Measurements from ENCODE around the gene TNNI3K.

TNNI3K gene

DNA sequence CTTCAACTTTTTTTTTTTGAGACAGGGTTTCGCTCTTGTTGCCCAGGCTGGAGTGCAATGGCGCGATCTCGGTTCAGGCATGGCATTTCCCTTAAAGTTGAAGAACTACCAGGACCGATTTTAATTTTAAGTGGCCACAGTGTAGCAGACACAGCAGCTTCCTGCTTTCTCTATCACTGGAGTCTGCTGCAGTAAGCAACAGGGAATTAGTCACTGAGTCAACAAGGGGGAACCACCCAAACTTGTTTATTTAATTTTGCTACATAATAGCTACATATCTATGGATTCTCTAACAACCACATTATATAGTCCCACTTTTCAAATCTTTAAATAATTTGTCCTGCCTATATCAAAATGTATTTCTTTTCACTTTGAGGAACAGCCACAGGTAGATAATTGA, 12.5 kb upstream of the TNNI3K start:
- no peaks in the 10 kb centered on the region for H3K9me3 ChIP-seq (ENCODE audit: control insufficient read depth, low read length)
- H3K4me1 ChIP-seq: no peaks in the 10 kb centered on the region
- H3K27me3 ChIP-seq (ENCODE audit: control insufficient read depth, insufficient read depth, low read length): no peaks in the 10 kb centered on the region
- H3K79me2 ChIP-seq: no peaks in the 10 kb centered on the region
- H3K4me3 ChIP-seq (ENCODE audit: low read depth, low read length): no peak overlapping the region
- H3K36me3 ChIP-seq (ENCODE audit: control insufficient read depth, insufficient read depth, low read length): no peaks in the 10 kb centered on the region
- H2AFZ ChIP-seq: no peak overlapping the region
- H3K4me2 ChIP-seq (ENCODE audit: low read length): no peak overlapping the region
- H3K27ac ChIP-seq: no peak overlapping the region
- no peak overlapping the region for H3K9ac ChIP-seq
- TF ChIP-seq, protein P1, sequence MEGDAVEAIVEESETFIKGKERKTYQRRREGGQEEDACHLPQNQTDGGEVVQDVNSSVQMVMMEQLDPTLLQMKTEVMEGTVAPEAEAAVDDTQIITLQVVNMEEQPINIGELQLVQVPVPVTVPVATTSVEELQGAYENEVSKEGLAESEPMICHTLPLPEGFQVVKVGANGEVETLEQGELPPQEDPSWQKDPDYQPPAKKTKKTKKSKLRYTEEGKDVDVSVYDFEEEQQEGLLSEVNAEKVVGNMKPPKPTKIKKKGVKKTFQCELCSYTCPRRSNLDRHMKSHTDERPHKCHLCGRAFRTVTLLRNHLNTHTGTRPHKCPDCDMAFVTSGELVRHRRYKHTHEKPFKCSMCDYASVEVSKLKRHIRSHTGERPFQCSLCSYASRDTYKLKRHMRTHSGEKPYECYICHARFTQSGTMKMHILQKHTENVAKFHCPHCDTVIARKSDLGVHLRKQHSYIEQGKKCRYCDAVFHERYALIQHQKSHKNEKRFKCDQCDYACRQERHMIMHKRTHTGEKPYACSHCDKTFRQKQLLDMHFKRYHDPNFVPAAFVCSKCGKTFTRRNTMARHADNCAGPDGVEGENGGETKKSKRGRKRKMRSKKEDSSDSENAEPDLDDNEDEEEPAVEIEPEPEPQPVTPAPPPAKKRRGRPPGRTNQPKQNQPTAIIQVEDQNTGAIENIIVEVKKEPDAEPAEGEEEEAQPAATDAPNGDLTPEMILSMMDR (IDR thresholded peaks at IDR 0.05): no peak

DNA sequence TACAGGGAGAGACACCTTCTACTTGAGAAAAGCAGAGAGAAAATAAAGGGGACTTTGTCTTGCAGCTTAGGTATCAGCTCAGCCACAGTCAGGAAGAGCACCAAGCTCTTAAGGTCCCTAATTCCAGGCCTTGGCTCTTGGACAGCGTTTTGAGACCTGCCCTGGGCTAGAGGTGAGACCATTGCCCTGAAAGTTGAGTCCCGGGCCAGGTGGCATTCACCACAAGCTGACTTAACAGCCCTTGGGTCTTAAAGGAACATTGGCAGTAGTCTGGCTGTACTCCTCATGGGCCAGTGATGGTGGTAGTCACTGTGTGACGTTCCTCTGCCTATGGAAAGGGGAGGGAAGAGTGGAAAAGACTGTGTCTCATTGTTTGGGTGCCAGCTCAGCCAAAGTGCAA, 11.7 kb upstream of the TNNI3K start:
- H3K27ac ChIP-seq: no peak overlapping the region
- no peak overlapping the region for H3K4me3 ChIP-seq (ENCODE audit: low read depth, low read length)

DNA sequence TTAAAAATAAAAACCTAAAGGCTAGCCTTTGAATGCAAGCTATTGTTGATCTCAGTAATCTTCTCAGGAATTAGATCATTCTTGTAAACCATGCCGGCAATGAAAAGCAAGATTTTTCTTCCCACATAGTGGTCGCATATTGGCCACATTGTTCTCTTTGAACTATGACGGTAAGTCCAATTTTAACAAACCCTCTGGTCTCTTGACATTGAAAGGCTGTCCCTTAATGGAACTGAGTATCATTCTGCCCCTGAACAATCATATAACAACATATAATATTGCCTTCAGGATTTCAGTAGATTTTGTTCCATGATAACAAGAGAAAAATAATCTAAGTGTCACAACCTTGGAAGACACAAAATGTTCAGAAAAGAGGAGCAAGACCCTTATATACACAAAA, 1.3 kb downstream of the TNNI3K start:
- TF ChIP-seq, protein P1 (IDR thresholded peaks at IDR 0.05): no peak
- Histone ChIP-seq H3K4me2 (ENCODE audit: low read length) (no peak overlapping the region), H3K79me2 (no peaks in the 10 kb centered on the region), H2AFZ (no peak overlapping the region), H3K4me1 (no peaks in the 10 kb centered on the region), H3K27ac (no peak overlapping the region), H3K36me3 (ENCODE audit: control insufficient read depth, insufficient read depth, low read length) (no peaks in the 10 kb centered on the region), H3K4me3 (ENCODE audit: low read depth, low read length) (no peak overlapping the region), H3K9me3 (ENCODE audit: control insufficient read depth, low read length) (no peaks in the 10 kb centered on the region), H3K27me3 (ENCODE audit: control insufficient read depth, insufficient read depth, low read length) (no peaks in the 10 kb centered on the region), H3K9ac (no peak overlapping the region)

More for the DNA sequence above, 11.7 kb upstream of the TNNI3K start:
- Histone ChIP-seq H2AFZ (no peak overlapping the region), H3K9ac (no peak overlapping the region), H3K36me3 (ENCODE audit: control insufficient read depth, insufficient read depth, low read length) (no peaks in the 10 kb centered on the region), H3K9me3 (ENCODE audit: control insufficient read depth, low read length) (no peaks in the 10 kb centered on the region), H3K4me2 (ENCODE audit: low read length) (no peak overlapping the region), H3K27me3 (ENCODE audit: control insufficient read depth, insufficient read depth, low read length) (no peaks in the 10 kb centered on the region), H3K79me2 (no peaks in the 10 kb centered on the region), H3K4me1 (no peaks in the 10 kb centered on the region)
- TF ChIP-seq, protein P1 (IDR thresholded peaks at IDR 0.05): no peak

DNA sequence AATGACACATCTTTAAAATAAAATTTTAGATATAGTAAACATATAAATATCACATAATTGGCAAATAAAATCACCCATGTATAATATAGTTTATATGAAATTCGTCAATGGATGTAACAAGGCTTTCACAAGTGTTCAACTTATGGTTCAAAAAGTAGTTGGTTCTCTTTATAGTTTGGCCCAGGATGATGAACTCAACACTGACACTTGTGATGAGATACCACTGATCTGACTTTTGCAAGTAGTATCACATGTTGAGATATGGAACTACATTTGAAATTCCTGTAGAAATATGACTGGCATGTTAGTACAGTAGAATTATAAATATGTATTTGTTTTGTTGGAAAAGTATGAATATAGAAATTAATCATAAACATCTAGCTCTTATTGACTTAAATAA, 1.8 kb downstream of the TNNI3K start:
- Histone ChIP-seq H3K4me1 (no peaks in the 10 kb centered on the region), H3K9me3 (ENCODE audit: control insufficient read depth, low read length) (no peaks in the 10 kb centered on the region), H3K27ac (no peak overlapping the region), H3K79me2 (no peaks in the 10 kb centered on the region), H3K9ac (no peak overlapping the region), H3K36me3 (ENCODE audit: control insufficient read depth, insufficient read depth, low read length) (no peaks in the 10 kb centered on the region), H3K27me3 (ENCODE audit: control insufficient read depth, insufficient read depth, low read length) (no peaks in the 10 kb centered on the region), H2AFZ (no peak overlapping the region), H3K4me2 (ENCODE audit: low read length) (no peak overlapping the region), H3K4me3 (ENCODE audit: low read depth, low read length) (no peak overlapping the region)
- TF ChIP-seq, protein P1 (IDR thresholded peaks at IDR 0.05): no peak

DNA sequence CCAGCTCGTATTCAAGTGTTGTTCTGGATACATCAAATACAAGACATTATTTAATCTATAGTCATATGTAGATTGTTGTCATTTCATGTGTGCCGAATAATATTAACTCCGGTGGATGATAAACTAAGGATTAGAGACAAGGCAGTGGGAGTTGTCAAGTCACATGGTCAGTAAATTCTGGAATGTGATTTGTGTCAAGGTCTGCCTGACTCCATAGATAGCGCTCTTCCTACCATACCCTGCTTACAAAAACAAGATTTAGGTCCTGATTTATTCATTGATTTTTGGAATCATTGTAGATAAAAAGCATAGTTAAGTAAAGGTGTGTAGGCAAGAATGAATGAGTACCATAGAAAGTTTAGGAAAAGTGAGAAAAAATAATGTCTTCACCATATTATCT, 2.6 kb downstream of the TNNI3K start:
- H2AFZ ChIP-seq: no peak overlapping the region
- no peak overlapping the region for H3K4me2 ChIP-seq (ENCODE audit: low read length)
- no peak overlapping the region for H3K4me3 ChIP-seq (ENCODE audit: low read depth, low read length)
- no peaks in the 10 kb centered on the region for H3K36me3 ChIP-seq (ENCODE audit: control insufficient read depth, insufficient read depth, low read length)
- H3K79me2 ChIP-seq: no peaks in the 10 kb centered on the region
- H3K27ac ChIP-seq: no peak overlapping the region
- no peaks in the 10 kb centered on the region for H3K4me1 ChIP-seq
- TF ChIP-seq, protein P1 (IDR thresholded peaks at IDR 0.05): no peak
- no peak overlapping the region for H3K9ac ChIP-seq
- no peaks in the 10 kb centered on the region for H3K27me3 ChIP-seq (ENCODE audit: control insufficient read depth, insufficient read depth, low read length)
- no peaks in the 10 kb centered on the region for H3K9me3 ChIP-seq (ENCODE audit: control insufficient read depth, low read length)
